ENCODE measurements around the gene SHB. TPM values are rescaled to one million over a fixed set of nuclear protein-coding genes. Genes with fewer than 3 reads are reported as not detected.

SHB gene
- total RNA-seq, 2 donors from 2014 or later: 25.2 to 29.3 TPM

GRCh38 chr9:37926737-37927118 is 142.3 kb downstream of the SHB start:
- 70 to 90% methylated on average over 1 of the region's 1 CpG for WGBS, 2 donors
- Histone ChIP-seq H3K36me3 (replicated peaks in 1 of 2; ENCODE audit: insufficient read depth in 1 of 2, low read depth in 2 of 2) (no peaks in the 10 kb centered on the region), H3K27ac (no peak overlapping the region), H3K4me1 (peaks cover 21% of the 10 kb centered on the region), H3K4me3 (no peak overlapping the region), H3K9me3 (no peaks in the 10 kb centered on the region), H3K27me3 (no peaks in the 10 kb centered on the region)
- DNase-seq: no peak
- intact Hi-C loops (cut with DNase I): loop anchor here (10.0 kb wide), 1 partner anchor 58 kb away; no protein-coding TSS in a partner anchor
- no peak for TF ChIP-seq CTCF (IDR thresholded peaks at IDR 0.05)
- no peak for TF ChIP-seq POLR2A (IDR thresholded peaks at IDR 0.05)
- ATAC-seq: no peak

GRCh38 chr9:37925786-37926736 is 143.0 kb downstream of the SHB start:
- no peak overlapping the region for H3K27ac ChIP-seq
- no peaks in the 10 kb centered on the region for H3K27me3 ChIP-seq
- TF ChIP-seq POLR2A (IDR thresholded peaks at IDR 0.05) (no peak), CTCF (IDR thresholded peaks at IDR 0.05) (no peak)
- ATAC-seq: no peak
- peaks cover 23% of the 10 kb centered on the region for H3K4me1 ChIP-seq
- H3K36me3 ChIP-seq (replicated peaks in 1 of 2; ENCODE audit: insufficient read depth in 1 of 2, low read depth in 2 of 2): no peaks in the 10 kb centered on the region
- no peak overlapping the region for H3K4me3 ChIP-seq
- no peaks in the 10 kb centered on the region for H3K9me3 ChIP-seq
- 85 to 86% methylated on average over 14 to 15 of the region's 15 CpGs for WGBS, 2 donors
- intact Hi-C loops (cut with DNase I): loop anchor here (10.0 kb wide), 1 partner anchor 59 kb away; no protein-coding TSS in a partner anchor
- DNase-seq: no peak

GRCh38 chr9:37925006-37925405 is 144.0 kb downstream of the SHB start:
- H3K4me1 ChIP-seq: peaks cover 23% of the 10 kb centered on the region
- DNase-seq (no peak), ATAC-seq (no peak)
- no peaks in the 10 kb centered on the region for H3K36me3 ChIP-seq (replicated peaks in 1 of 2; ENCODE audit: insufficient read depth in 1 of 2, low read depth in 2 of 2)
- no peak overlapping the region for H3K4me3 ChIP-seq
- WGBS, 2 donors: 81% methylated on average over 5 of the region's 6 CpGs
- no peak overlapping the region for H3K27ac ChIP-seq
- H3K9me3 ChIP-seq: no peaks in the 10 kb centered on the region
- intact Hi-C loops (cut with DNase I): loop anchor here (10.0 kb wide), 1 partner anchor 60 kb away; no protein-coding TSS in a partner anchor
- no peak for TF ChIP-seq POLR2A (IDR thresholded peaks at IDR 0.05)
- TF ChIP-seq CTCF (IDR thresholded peaks at IDR 0.05): no peak
- no peaks in the 10 kb centered on the region for H3K27me3 ChIP-seq

- TF ChIP-seq CTCF (IDR thresholded peaks at IDR 0.05): no peak
- no peak for TF ChIP-seq POLR2A (IDR thresholded peaks at IDR 0.05)
- Histone ChIP-seq H3K4me1 (peaks cover 23% of the 10 kb centered on the region), H3K9me3 (no peaks in the 10 kb centered on the region), H3K27me3 (no peaks in the 10 kb centered on the region), H3K36me3 (replicated peaks in 1 of 2; ENCODE audit: insufficient read depth in 1 of 2, low read depth in 2 of 2) (peaks cover 0 to 1% of the 10 kb centered on the region in 2 donors), H3K27ac (no peak overlapping the region), H3K4me3 (no peak overlapping the region)
- DNase-seq (no peak), ATAC-seq (no peak)
- intact Hi-C loops (cut with DNase I): loop anchor here (10.0 kb wide), 1 partner anchor 60 kb away; no protein-coding TSS in a partner anchor
Observed at GRCh38 chr9:37924538-37924937, 144.5 kb downstream of the SHB start.

Data from body of pancreas (tissue), 4 donors.